KOPT-K1 (cell line): ENCODE data around the gene OR56B4.
"Not testable (repeated sequence)": the region's sequence is repeated elsewhere in the genome, so short reads cannot be mapped to it uniquely, and the experiment has no call there.

Experiments
- H3K27ac ChIP-seq: fragments of 200-600 bp; sonication (generic); 2 replicates; pipeline ENCODE4 v1.5.1; 2016; ENCODE audit warnings: antibody characterized with exemption, mild to moderate bottlenecking, low read depth, low read length; ENCODE audit not compliant: poor library complexity, severe bottlenecking
- H3K36me3 ChIP-seq: fragments of 200-600 bp; sonication (generic); 2 replicates; pipeline ENCODE4 v1.5.1; 2017; ENCODE audit warnings: antibody characterized with exemption, mild to moderate bottlenecking, low read length, moderate library complexity; ENCODE audit not compliant: insufficient read depth
- H3K9me3 ChIP-seq: fragments of 200-600 bp; sonication (generic); 2 replicates; pipeline ENCODE4 v1.5.1; 2017; ENCODE audit warnings: antibody characterized with exemption, low read length, mild to moderate bottlenecking; ENCODE audit not compliant: insufficient read depth, poor library complexity, severe bottlenecking

Gene OR56B4

GRCh38 chr11:6107384-6107783, at the start of gene OR56B4:
OR56B4 (plus strand) TSS chr11:6107684; CDS start chr11:6107779, 95 bp downstream.
- H3K9me3 ChIP-seq, H3K27ac ChIP-seq, H3K36me3 ChIP-seq: not testable (repeated sequence)

- H3K9me3 ChIP-seq = no peaks in the 10 kb centered on the region
- H3K27ac ChIP-seq = no peak overlapping the region
- no peaks in the 10 kb centered on the region for H3K36me3 ChIP-seq
Measured at GRCh38 chr11:6061475-6061874, 46.0 kb upstream of the OR56B4 start.

GRCh38 chr11:6062691-6063358, 44.7 kb upstream of the OR56B4 start:
- Histone ChIP-seq H3K27ac (no peak overlapping the region), H3K9me3 (no peaks in the 10 kb centered on the region), H3K36me3 (no peaks in the 10 kb centered on the region)

- Histone ChIP-seq H3K27ac (no peak overlapping the region), H3K36me3 (no peaks in the 10 kb centered on the region), H3K9me3 (no peaks in the 10 kb centered on the region)
Measured at GRCh38 chr11:6067502-6067901, 40.0 kb upstream of the OR56B4 start.

GRCh38 chr11:6076443-6076842, 31.0 kb upstream of the OR56B4 start:
- H3K36me3 ChIP-seq, H3K9me3 ChIP-seq, H3K27ac ChIP-seq: not testable (repeated sequence)

- Histone ChIP-seq H3K36me3 (no peaks in the 10 kb centered on the region), H3K9me3 (no peaks in the 10 kb centered on the region)
Measured at GRCh38 chr11:6077723-6078122, 29.8 kb upstream of the OR56B4 start.

GRCh38 chr11:6079463-6079862, 28.0 kb upstream of the OR56B4 start:
- no peaks in the 10 kb centered on the region for H3K36me3 ChIP-seq
- H3K27ac ChIP-seq = no peak overlapping the region
- H3K9me3 ChIP-seq = no peaks in the 10 kb centered on the region

More at GRCh38 chr11:6077723-6078122, 29.8 kb upstream of the OR56B4 start:
- H3K27ac ChIP-seq = no peak overlapping the region

GRCh38 chr11:6083129-6083528, 24.4 kb upstream of the OR56B4 start:
- Histone ChIP-seq H3K27ac (no peak overlapping the region), H3K36me3 (no peaks in the 10 kb centered on the region), H3K9me3 (no peaks in the 10 kb centered on the region)

GRCh38 chr11:6084587-6084986, 22.9 kb upstream of the OR56B4 start:
- no peaks in the 10 kb centered on the region for H3K9me3 ChIP-seq
- H3K36me3 ChIP-seq = no peaks in the 10 kb centered on the region
- H3K27ac ChIP-seq = no peak overlapping the region

GRCh38 chr11:6094186-6094585, 13.3 kb upstream of the OR56B4 start:
- no peaks in the 10 kb centered on the region for H3K36me3 ChIP-seq
- no peak overlapping the region for H3K27ac ChIP-seq
- H3K9me3 ChIP-seq = no peaks in the 10 kb centered on the region

GRCh38 chr11:6095798-6096197, 11.7 kb upstream of the OR56B4 start:
- Histone ChIP-seq H3K36me3 (no peaks in the 10 kb centered on the region), H3K9me3 (no peaks in the 10 kb centered on the region), H3K27ac (no peak overlapping the region)

GRCh38 chr11:6096417-6096816, 11.1 kb upstream of the OR56B4 start:
- Histone ChIP-seq H3K27ac (no peak overlapping the region), H3K9me3 (no peaks in the 10 kb centered on the region), H3K36me3 (no peaks in the 10 kb centered on the region)

GRCh38 chr11:6099577-6099976, 7.9 kb upstream of the OR56B4 start:
- Histone ChIP-seq H3K9me3 (no peaks in the 10 kb centered on the region), H3K27ac (no peak overlapping the region), H3K36me3 (no peaks in the 10 kb centered on the region)

GRCh38 chr11:6110011-6110410, 2.5 kb downstream of the OR56B4 start:
- Histone ChIP-seq H3K36me3 (no peaks in the 10 kb centered on the region), H3K27ac (no peak overlapping the region), H3K9me3 (no peaks in the 10 kb centered on the region)

GRCh38 chr11:6111673-6112072, 4.2 kb downstream of the OR56B4 start:
- Histone ChIP-seq H3K9me3 (no peaks in the 10 kb centered on the region), H3K36me3 (no peaks in the 10 kb centered on the region), H3K27ac (no peak overlapping the region)

GRCh38 chr11:6116638-6117037, 9.2 kb downstream of the OR56B4 start:
- Histone ChIP-seq H3K27ac (no peak overlapping the region), H3K36me3 (no peaks in the 10 kb centered on the region), H3K9me3 (no peaks in the 10 kb centered on the region)
